Suprapubic skin (tissue), 4 donors: Measurements from ENCODE around the gene NEU1. TPM values are rescaled to one million over a fixed set of nuclear protein-coding genes. Genes with fewer than 3 reads are reported as not detected.

Experiments
- DNase-seq, 2 donors: peaks; one replicate each; pipeline ENCODE4 v3.0.0-alpha.2; 2019; ENCODE audit warnings: low spot score in 2 of 2
- H3K27ac ChIP-seq: fragments of 200-600 bp; sonication (generic); one replicate; pipeline ENCODE4 v1.5.1; 2019
- H3K27me3 ChIP-seq: fragments of 200-600 bp; sonication (generic); one replicate; pipeline ENCODE4 v1.5.1; 2019
- H3K36me3 ChIP-seq: fragments of 200-600 bp; sonication (generic); one replicate; pipeline ENCODE4 v1.5.1; 2019
- H3K4me1 ChIP-seq: fragments of 200-600 bp; sonication (generic); one replicate; pipeline ENCODE4 v1.5.1; 2019
- H3K4me3 ChIP-seq: fragments of 200-600 bp; sonication (generic); one replicate; pipeline ENCODE4 v1.5.1; 2019; ENCODE audit warnings: mild to moderate bottlenecking
- H3K9me3 ChIP-seq: fragments of 200-600 bp; sonication (generic); one replicate; pipeline ENCODE4 v1.5.1; 2019
- CTCF ChIP-seq, 2 donors: fragments of 200-600 bp in 1 of 2; fragments of 450-650 bp in 1 of 2; sonication (generic) in 1 of 2; IDR thresholded peaks; one replicate each; pipeline ENCODE4 v1.5.1; 2016 to 2019; ENCODE audit warnings: antibody characterized with exemption in 2 of 2, mild to moderate bottlenecking in 1 of 2, moderate library complexity in 1 of 2
- EP300 ChIP-seq: sonication (generic); formaldehyde crosslinking; IDR thresholded peaks from one replicate; pipeline ENCODE4 v1.6.1; 2017; ENCODE audit warnings: antibody characterized with exemption
- POLR2A ChIP-seq, 2 donors: fragments of 450-650 bp; IDR thresholded peaks; one replicate each; pipeline ENCODE4 v1.6.1; 2017; ENCODE audit warnings: antibody characterized with exemption in 2 of 2, mild to moderate bottlenecking in 2 of 2, moderate library complexity in 2 of 2
- POLR2AphosphoS5 ChIP-seq, 3 donors: sonication (generic); formaldehyde crosslinking; IDR thresholded peaks; one replicate each; pipeline ENCODE4 v1.6.1; 2017; ENCODE audit warnings: antibody characterized with exemption in 3 of 3
- WGBS: methylation state at CpG from one replicate; pipeline ENCODE4 v1.1.5; 2018; 5-methylcytosine and 5-hydroxymethylcytosine counted together
- total RNA-seq, 4 donors: library from RNA; depleted of rRNA; stranded (reverse); fragments of >200 nt; gene quantifications; one replicate each; pipeline ENCODE4 v1.1.0, GENCODE V29; 2016

The NEU1 gene
- total RNA-seq, 4 donors from 2014 or later: 22.2 to 42.7 (median 39.8) TPM

GRCh38 chr6:31906122-31906521, 43.5 kb upstream of the NEU1 start:
- H3K27ac ChIP-seq: no peak overlapping the region
- WGBS: 42% methylated on average over 4 of the region's 4 CpGs
- H3K27me3 ChIP-seq: no peaks in the 10 kb centered on the region

GRCh38 chr6:31905041-31905440, 42.4 kb upstream of the NEU1 start:
- H3K36me3 ChIP-seq: no peaks in the 10 kb centered on the region
- no peak for DNase-seq
- TF ChIP-seq POLR2AphosphoS5 (IDR thresholded peaks at IDR 0.05): no peak
- TF ChIP-seq POLR2A (IDR thresholded peaks at IDR 0.05): no peak
- no peak for TF ChIP-seq CTCF (IDR thresholded peaks at IDR 0.05)
- no peak for TF ChIP-seq EP300
- no peak overlapping the region for H3K27ac ChIP-seq
- WGBS: 95% methylated on average over 1 of the region's 1 CpG
- no peaks in the 10 kb centered on the region for H3K27me3 ChIP-seq
- H3K4me1 ChIP-seq: peaks cover 21% of the 10 kb centered on the region
- H3K4me3 ChIP-seq: no peak overlapping the region
- no peaks in the 10 kb centered on the region for H3K9me3 ChIP-seq

More at GRCh38 chr6:31906122-31906521, 43.5 kb upstream of the NEU1 start:
- Histone ChIP-seq H3K4me1 (peaks cover 19% of the 10 kb centered on the region), H3K9me3 (no peaks in the 10 kb centered on the region), H3K4me3 (no peak overlapping the region), H3K36me3 (no peaks in the 10 kb centered on the region)
- no peak for DNase-seq
- TF ChIP-seq POLR2A (IDR thresholded peaks at IDR 0.05) (no peak), EP300 (no peak), POLR2AphosphoS5 (IDR thresholded peaks at IDR 0.05) (no peak), CTCF (IDR thresholded peaks at IDR 0.05) (no peak)

- DNase-seq: no peak
- H3K36me3 ChIP-seq: no peaks in the 10 kb centered on the region
- no peaks in the 10 kb centered on the region for H3K9me3 ChIP-seq
- H3K27me3 ChIP-seq: no peaks in the 10 kb centered on the region
- H3K4me3 ChIP-seq: no peak overlapping the region
- H3K4me1 ChIP-seq: peaks cover 32% of the 10 kb centered on the region
- TF ChIP-seq POLR2AphosphoS5 (IDR thresholded peaks at IDR 0.05) (no peak), POLR2A (IDR thresholded peaks at IDR 0.05) (no peak), EP300 (no peak), CTCF (IDR thresholded peaks at IDR 0.05) (no peak)
- WGBS: 89% methylated on average over 3 of the region's 3 CpGs
- no peak overlapping the region for H3K27ac ChIP-seq
Measured at GRCh38 chr6:31903957-31904356, 41.3 kb upstream of the NEU1 start.

GRCh38 chr6:31901953-31902643, 39.5 kb upstream of the NEU1 start, which contains the start of gene ZBTB12:
Gene ZBTB12 (minus strand): TSS chr6:31902086. CDS start chr6:31901305, 781 bp downstream.
- Histone ChIP-seq H3K9me3 (no peaks in the 10 kb centered on the region), H3K4me3 (peak within 1 kb of the TSS; percentile 69), H3K4me1 (peaks cover 39% of the 10 kb centered on the region), H3K27ac (peak within 1 kb of the TSS; percentile 85), H3K36me3 (no peaks in the 10 kb centered on the region), H3K27me3 (no peaks in the 10 kb centered on the region)
- peak; percentile 89 to 92 for DNase-seq
- whole genome bisulfite sequencing: under 1% methylated on average over 37 of the region's 77 CpGs
- TF ChIP-seq POLR2A (IDR thresholded peaks at IDR 0.05) (no peak), CTCF (IDR thresholded peaks at IDR 0.05) (no peak), POLR2AphosphoS5 (IDR thresholded peaks at IDR 0.05) (no peak), EP300 (no peak)

- no peaks in the 10 kb centered on the region for H3K9me3 ChIP-seq
- peaks cover 45% of the 10 kb centered on the region for H3K4me1 ChIP-seq
- H3K27ac ChIP-seq: peak overlapping the region; percentile 85
- H3K27me3 ChIP-seq: no peaks in the 10 kb centered on the region
- under 1% methylated on average over 28 of the region's 45 CpGs for WGBS
- DNase-seq: peak in 1 of 2 donors; percentile 84
- TF ChIP-seq POLR2AphosphoS5 (IDR thresholded peaks at IDR 0.05): no peak
- TF ChIP-seq EP300: no peak
- TF ChIP-seq CTCF (IDR thresholded peaks at IDR 0.05): no peak
- no peak for TF ChIP-seq POLR2A (IDR thresholded peaks at IDR 0.05)
- H3K36me3 ChIP-seq: no peaks in the 10 kb centered on the region
- peak overlapping the region; percentile 69 for H3K4me3 ChIP-seq
Measured at GRCh38 chr6:31901415-31901952, 38.9 kb upstream of the NEU1 start.
